Neural cell (in vitro differentiated cells): Measurements from ENCODE around the gene DOCK9. TPM values are rescaled to one million over a fixed set of nuclear protein-coding genes. Genes with fewer than 3 reads are reported as not detected.
"Not testable (repeated sequence)": the region's sequence is repeated elsewhere in the genome, so short reads cannot be mapped to it uniquely, and the experiment has no call there.

Source experiments
- H2AFZ ChIP-seq: fragments of 200-600, 300-800 bp; sonication (generic), shearing (Covaris generic); 2 replicates; pipeline ENCODE4 v1.6.0; 2014; ENCODE audit warnings: low read depth, mild to moderate bottlenecking, antibody characterized with exemption, low read length, moderate library complexity
- H3F3A ChIP-seq: fragments of 200-600 bp; shearing (Covaris generic); 2 replicates; pipeline ENCODE4 v1.6.1; 2016; ENCODE audit warnings: mild to moderate bottlenecking, moderate library complexity, mixed read lengths, antibody characterized with exemption, low read length; ENCODE audit not compliant: insufficient read depth, poor library complexity, severe bottlenecking
- H3K27ac ChIP-seq: fragments of 200-600, 300-800 bp; sonication (generic), shearing (Covaris generic); 2 replicates; pipeline ENCODE4 v1.5.1; 2014; ENCODE audit warnings: mild to moderate bottlenecking, low read length, moderate library complexity
- H3K27me3 ChIP-seq: fragments of 300-800, 200-600 bp; sonication (generic), shearing (Covaris generic); 2 replicates; pipeline ENCODE4 v1.6.0; 2014; ENCODE audit warnings: mild to moderate bottlenecking, low read depth, low read length, moderate library complexity; ENCODE audit not compliant: insufficient read depth
- H3K36me3 ChIP-seq: fragments of 300-800, 200-600 bp; sonication (generic), shearing (Covaris generic); 2 replicates; pipeline ENCODE4 v1.5.1; 2014; ENCODE audit warnings: mild to moderate bottlenecking, antibody characterized with exemption, low read length, moderate library complexity; ENCODE audit not compliant: insufficient read depth
- H3K4me2 ChIP-seq: fragments of 300-800, 200-600 bp; sonication (generic), shearing (Covaris generic); 2 replicates; pipeline ENCODE4 v1.6.0; 2014; ENCODE audit warnings: mild to moderate bottlenecking, low read length
- H3K4me3 ChIP-seq: fragments of 300-800, 200-600 bp; sonication (generic), shearing (Covaris generic); 2 replicates; pipeline ENCODE4 v1.5.1; 2014; ENCODE audit warnings: mild to moderate bottlenecking, low read length, moderate library complexity
- H3K79me2 ChIP-seq: fragments of 200-600 bp; shearing (Covaris generic); replicated peaks from 2 replicates; pipeline ENCODE4 v1.6.0; 2014; ENCODE audit warnings: mild to moderate bottlenecking, low read length, moderate library complexity; ENCODE audit not compliant: insufficient read depth
- H3K9ac ChIP-seq: fragments of 300-800, 200-600 bp; sonication (generic), shearing (Covaris generic); 2 replicates; pipeline ENCODE4 v1.6.1; 2016; ENCODE audit warnings: mild to moderate bottlenecking, low read length, mixed read lengths
- H3K9me2 ChIP-seq: fragments of 200-600 bp; shearing (Covaris generic); 2 replicates; pipeline ENCODE4 v1.6.1; 2016; ENCODE audit warnings: mild to moderate bottlenecking, low read length, mixed read lengths; ENCODE audit not compliant: insufficient read depth
- H3K9me3 ChIP-seq: fragments of 200-600, 300-800 bp; sonication (generic), shearing (Covaris generic); 2 replicates; pipeline ENCODE4 v1.6.1; 2016; ENCODE audit warnings: mild to moderate bottlenecking, mixed run types, low read length, moderate library complexity, mixed read lengths
- H4K20me1 ChIP-seq: fragments of 200-600 bp; shearing (Covaris generic); 2 replicates; pipeline ENCODE4 v1.6.1; 2016; ENCODE audit warnings: mild to moderate bottlenecking, mixed run types; ENCODE audit not compliant: insufficient read depth
- CTCF ChIP-seq: fragments of 450-650 bp; IDR thresholded peaks from 2 replicates; pipeline ENCODE4 v1.5.1; 2014; ENCODE audit warnings: antibody characterized with exemption, mild to moderate bottlenecking, moderate library complexity; ENCODE audit not compliant: poor library complexity, severe bottlenecking
- EP300 ChIP-seq: fragments of 450-650 bp; conservative IDR thresholded peaks from 2 replicates; pipeline ENCODE4 v1.6.1; 2014; ENCODE audit warnings: antibody characterized with exemption, mild to moderate bottlenecking, moderate library complexity; ENCODE audit not compliant: poor library complexity, severe bottlenecking
- EZH2 ChIP-seq: fragments of 200-600, 300-800 bp; shearing (Covaris generic), sonication (generic); IDR thresholded peaks from 2 replicates; pipeline ENCODE4 v1.6.1; 2014; ENCODE audit warnings: antibody characterized with exemption, low read length, borderline replicate concordance, mild to moderate bottlenecking; ENCODE audit not compliant: insufficient read depth, poor library complexity, severe bottlenecking
- MXI1 ChIP-seq: fragments of 450-650 bp; conservative IDR thresholded peaks from 2 replicates; pipeline ENCODE4 v1.6.1; 2014; ENCODE audit warnings: antibody characterized with exemption, mild to moderate bottlenecking; ENCODE audit not compliant: poor library complexity, severe bottlenecking
- POLR2AphosphoS5 ChIP-seq: IDR thresholded peaks from 2 replicates; pipeline ENCODE4 v1.6.1; 2012
- RAD21 ChIP-seq: fragments of 450-650 bp; conservative IDR thresholded peaks from 2 replicates; pipeline ENCODE4 v1.6.1; 2014; ENCODE audit warnings: antibody characterized with exemption, mild to moderate bottlenecking, moderate library complexity
- REST ChIP-seq: IDR thresholded peaks from 2 replicates; pipeline ENCODE4 v1.6.1; 2012; ENCODE audit warnings: borderline replicate concordance
- SMC3 ChIP-seq: fragments of 450-650 bp; conservative IDR thresholded peaks from 2 replicates; pipeline ENCODE4 v1.6.1; 2014; ENCODE audit warnings: antibody characterized with exemption, mild to moderate bottlenecking, moderate library complexity; ENCODE audit not compliant: poor library complexity
- TAF1 ChIP-seq: IDR thresholded peaks from 2 replicates; pipeline ENCODE4 v1.6.1; 2012; ENCODE audit warnings: low read depth
- polyA plus RNA-seq: library from polyadenylated mRNA; depleted of rRNA; stranded (reverse); fragments of >200 nt; gene quantifications from 2 replicates; pipeline ENCODE4 v1.2.3, GENCODE V29; 2014

Gene DOCK9
- polyA plus RNA-seq, 1 donor from 2014 or later = 11.4 TPM

- no peak overlapping the region for H3K27ac ChIP-seq
- H3K27me3 ChIP-seq = peaks cover 24% of the 10 kb centered on the region
- H3F3A ChIP-seq = no peaks in the 10 kb centered on the region
- H3K4me2 ChIP-seq = no peak overlapping the region
- H3K9me2 ChIP-seq = no peaks in the 10 kb centered on the region
- peaks cover 5% of the 10 kb centered on the region for H3K9me3 ChIP-seq
- TF ChIP-seq EZH2 (no peak), RAD21 (no peak), POLR2AphosphoS5 (no peak), TAF1 (no peak), REST (no peak), MXI1 (no peak), EP300 (no peak), CTCF (no peak), SMC3 (no peak)
- no peaks in the 10 kb centered on the region for H3K36me3 ChIP-seq
- H4K20me1 ChIP-seq = no peaks in the 10 kb centered on the region
- no peaks in the 10 kb centered on the region for H3K79me2 ChIP-seq
- no peak overlapping the region for H3K9ac ChIP-seq
- no peak overlapping the region for H3K4me3 ChIP-seq
- no peak overlapping the region for H2AFZ ChIP-seq
Measured at GRCh38 chr13:98755116-98755515, 222.7 kb downstream of the DOCK9 start.

- peaks cover 24% of the 10 kb centered on the region for H3K27me3 ChIP-seq
- not testable (repeated sequence) for H3K9me3 ChIP-seq, H3K4me3 ChIP-seq, H4K20me1 ChIP-seq, H3K27ac ChIP-seq, H3K9me2 ChIP-seq, H2AFZ ChIP-seq, H3K36me3 ChIP-seq, H3K79me2 ChIP-seq, H3K4me2 ChIP-seq, H3F3A ChIP-seq, H3K9ac ChIP-seq
Measured at GRCh38 chr13:98754468-98754867, 223.4 kb downstream of the DOCK9 start.
